Activated CD4-positive, alpha-beta memory T cell treated with anti-CD3 and anti-CD28 coated beads, Interleukin-2, amount 10 ng/mL, durations not matched to agents 7 days and 5 days (primary cell): ENCODE measurements around the gene MAP3K14. TPM values are rescaled to one million over a fixed set of nuclear protein-coding genes. Genes with fewer than 3 reads are reported as not detected.

Experiments
- CTCF ChIA-PET: fragments of 350-600 bp; sonication (Branson Sonifier 250); formaldehyde crosslinking; loops from one replicate; lab custom pipeline; 2021; ENCODE audit warnings: antibody characterized with exemption, inconsistent platforms; lab: Charles Lee
- POLR2A ChIA-PET: fragments of 350-600 bp; sonication (Branson Sonifier 250); formaldehyde crosslinking; loops from one replicate; lab custom pipeline; 2021; ENCODE audit warnings: antibody characterized with exemption; lab: Charles Lee
- DNase-seq: peaks from one replicate; pipeline ENCODE4 v3.0.0-alpha.2; 2020
- H3K27ac Mint-ChIP-seq: one replicate; pipeline ENCODE4 v1.8.0; 2021; ENCODE audit warnings: mild to moderate bottlenecking, mixed read lengths
- H3K27me3 Mint-ChIP-seq: one replicate; pipeline ENCODE4 v1.8.0; 2021; ENCODE audit warnings: mixed read lengths
- H3K36me3 Mint-ChIP-seq: one replicate; pipeline ENCODE4 v1.8.0; 2021; ENCODE audit warnings: low read depth, mixed read lengths
- H3K4me1 Mint-ChIP-seq: one replicate; pipeline ENCODE4 v1.8.0; 2021; ENCODE audit warnings: mixed read lengths
- H3K4me3 Mint-ChIP-seq: one replicate; pipeline ENCODE4 v1.8.0; 2021; ENCODE audit warnings: mild to moderate bottlenecking, mixed read lengths
- H3K9me3 Mint-ChIP-seq: one replicate; pipeline ENCODE4 v1.8.0; 2021; ENCODE audit warnings: mixed read lengths
- total RNA-seq, 2 experiments: library from RNA; stranded (reverse); gene quantifications; one replicate each; pipeline ENCODE4 v1.2.3, GENCODE V29; 2021

The MAP3K14 gene
- total RNA-seq, 2 experiments from 2014 or later, result 28.7 to 30.6 TPM

DNA sequence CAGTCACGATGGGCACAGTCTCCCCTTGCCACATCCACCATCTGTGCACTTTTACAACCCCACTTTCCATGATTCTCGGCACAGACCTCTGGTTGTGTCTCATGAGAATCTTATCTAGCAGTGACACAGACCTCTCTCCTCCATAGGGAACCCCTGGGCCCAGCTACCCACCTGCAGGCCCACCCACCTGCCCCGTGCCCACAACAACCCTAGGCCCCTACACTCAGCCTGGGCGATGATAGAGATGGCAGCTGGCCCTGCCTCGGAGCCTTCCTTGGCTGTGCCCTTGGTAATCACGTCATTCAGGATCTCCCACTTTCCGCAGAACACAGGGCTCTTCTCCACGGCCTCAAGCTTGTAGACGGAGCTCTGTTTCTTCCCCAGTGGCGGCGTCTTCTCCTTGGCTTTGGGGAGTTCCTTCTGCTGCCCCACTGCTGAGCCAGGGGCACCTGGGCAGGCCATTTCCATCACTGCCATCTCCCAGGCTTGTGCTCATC is 26.5 kb downstream of the MAP3K14 start:
- H3K4me1 Mint-ChIP-seq, result peaks cover 44% of the 10 kb centered on the region
- H3K36me3 Mint-ChIP-seq, result peaks cover 49% of the 10 kb centered on the region
- H3K9me3 Mint-ChIP-seq, result no peaks in the 10 kb centered on the region
- H3K27ac Mint-ChIP-seq, result peak overlapping the region; percentile 59
- no peak overlapping the region for H3K4me3 Mint-ChIP-seq
- POLR2A ChIA-PET, result interaction anchor here (1.0 to 2.0 kb wide), 3 partner anchors 22 to 91 kb away, joined by 3 to 7 read pairs (median 4); partner anchors contain the start of gene MAP3K14
- H3K27me3 Mint-ChIP-seq, result no peaks in the 10 kb centered on the region
- CTCF ChIA-PET, result interaction anchor here (4.0 kb wide), 1 partner anchor 13 kb away, joined by 24 read pairs; no protein-coding TSS in a partner anchor
- DNase-seq, result no peak

DNA sequence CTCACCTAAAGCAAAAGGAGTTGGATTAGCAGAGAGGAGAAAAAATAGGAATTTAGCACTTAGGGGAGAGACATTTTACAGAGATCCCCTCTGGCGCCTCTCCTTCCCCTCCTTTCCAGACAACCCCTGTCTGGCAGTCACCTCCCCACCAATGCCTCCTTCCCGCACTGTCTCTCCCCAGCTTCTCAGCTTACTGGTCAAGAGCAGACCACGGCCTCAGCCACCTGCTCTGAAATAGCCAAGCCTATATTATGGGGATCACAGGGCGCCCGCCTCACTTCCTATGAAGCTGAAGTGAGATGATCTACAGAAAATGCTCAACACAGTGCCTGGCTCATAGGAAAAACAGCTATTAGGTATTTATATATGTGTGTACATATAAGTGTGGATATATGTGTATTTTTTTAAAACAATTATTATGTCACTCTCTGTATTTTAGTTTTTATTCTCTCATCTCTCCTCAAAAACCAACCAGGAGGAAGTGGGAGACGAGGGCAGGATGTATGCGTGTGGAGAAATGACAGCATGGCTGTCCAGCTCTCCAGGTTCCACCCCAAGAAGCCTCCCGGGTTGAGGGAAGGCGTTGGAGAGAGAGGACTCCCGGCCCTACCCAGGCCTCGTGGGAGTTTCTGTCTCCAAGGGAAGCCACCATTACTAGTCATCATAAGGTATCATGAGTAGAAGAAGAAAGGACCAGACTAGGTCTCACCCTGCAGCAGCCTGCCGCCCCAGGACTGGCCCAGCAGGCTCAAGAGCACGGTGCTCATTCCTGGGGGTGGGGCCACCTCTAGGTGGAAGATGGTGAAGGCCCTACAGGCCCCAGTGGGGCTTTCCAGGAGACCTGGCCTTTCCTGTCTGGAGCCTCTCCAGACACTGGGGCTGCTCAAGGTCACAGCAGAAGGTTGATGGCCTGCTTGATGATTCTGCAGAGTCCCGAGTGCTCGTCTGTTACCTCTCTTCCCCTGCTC is 27.2 kb downstream of the MAP3K14 start:
- Mint-ChIP-seq H3K4me3 (no peak overlapping the region), H3K9me3 (no peaks in the 10 kb centered on the region), H3K4me1 (peaks cover 41% of the 10 kb centered on the region), H3K27me3 (no peaks in the 10 kb centered on the region), H3K27ac (peak overlapping the region; percentile 64), H3K36me3 (peaks cover 53% of the 10 kb centered on the region)
- no peak for DNase-seq
- ChIA-PET CTCF (interaction anchor here (0.9 to 4.0 kb wide), 3 partner anchors 12 to 28 kb away, joined by 3 to 24 read pairs (median 4); partner anchors contain the start of gene MAP3K14), POLR2A (interaction anchor here (1.0 to 2.0 kb wide), 4 partner anchors 23 to 92 kb away, joined by 3 to 7 read pairs (median 4); partner anchors contain the start of gene MAP3K14)

DNA sequence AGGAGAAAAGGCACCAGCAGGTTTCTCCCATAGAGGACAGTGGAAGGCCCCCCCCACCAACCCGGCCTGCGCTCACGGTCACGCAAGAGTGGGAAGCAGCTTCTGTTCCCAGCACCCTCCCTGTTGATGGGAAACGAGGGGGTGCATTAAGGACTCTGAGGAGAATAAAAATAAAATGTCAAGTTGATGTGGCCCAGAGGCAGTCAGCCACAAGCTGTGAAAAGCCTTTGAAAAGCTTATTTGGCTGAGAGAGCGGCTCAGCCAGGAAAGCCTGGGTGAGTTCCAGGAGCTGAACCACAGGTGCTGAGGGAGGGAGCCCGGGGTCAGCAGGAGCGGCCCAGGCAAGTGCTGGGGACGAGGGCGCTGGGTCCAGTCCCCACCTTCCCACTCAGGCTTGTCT is 28.0 kb downstream of the MAP3K14 start:
- CTCF ChIA-PET, result interaction anchor here (0.9 to 4.0 kb wide), 4 partner anchors 11 to 96 kb away, joined by 3 to 24 read pairs (median 4); partner anchors contain the start of gene MAP3K14
- Mint-ChIP-seq H3K36me3 (peaks cover 55% of the 10 kb centered on the region), H3K9me3 (no peaks in the 10 kb centered on the region), H3K4me1 (peaks cover 36% of the 10 kb centered on the region), H3K27me3 (no peaks in the 10 kb centered on the region), H3K4me3 (no peak overlapping the region), H3K27ac (no peak overlapping the region)
- DNase-seq, result no peak
- POLR2A ChIA-PET, result interaction anchor here (1.4 to 2.0 kb wide), 3 partner anchors 24 to 32 kb away, joined by 4 to 7 read pairs (median 5); partner anchors contain the start of gene MAP3K14

DNA sequence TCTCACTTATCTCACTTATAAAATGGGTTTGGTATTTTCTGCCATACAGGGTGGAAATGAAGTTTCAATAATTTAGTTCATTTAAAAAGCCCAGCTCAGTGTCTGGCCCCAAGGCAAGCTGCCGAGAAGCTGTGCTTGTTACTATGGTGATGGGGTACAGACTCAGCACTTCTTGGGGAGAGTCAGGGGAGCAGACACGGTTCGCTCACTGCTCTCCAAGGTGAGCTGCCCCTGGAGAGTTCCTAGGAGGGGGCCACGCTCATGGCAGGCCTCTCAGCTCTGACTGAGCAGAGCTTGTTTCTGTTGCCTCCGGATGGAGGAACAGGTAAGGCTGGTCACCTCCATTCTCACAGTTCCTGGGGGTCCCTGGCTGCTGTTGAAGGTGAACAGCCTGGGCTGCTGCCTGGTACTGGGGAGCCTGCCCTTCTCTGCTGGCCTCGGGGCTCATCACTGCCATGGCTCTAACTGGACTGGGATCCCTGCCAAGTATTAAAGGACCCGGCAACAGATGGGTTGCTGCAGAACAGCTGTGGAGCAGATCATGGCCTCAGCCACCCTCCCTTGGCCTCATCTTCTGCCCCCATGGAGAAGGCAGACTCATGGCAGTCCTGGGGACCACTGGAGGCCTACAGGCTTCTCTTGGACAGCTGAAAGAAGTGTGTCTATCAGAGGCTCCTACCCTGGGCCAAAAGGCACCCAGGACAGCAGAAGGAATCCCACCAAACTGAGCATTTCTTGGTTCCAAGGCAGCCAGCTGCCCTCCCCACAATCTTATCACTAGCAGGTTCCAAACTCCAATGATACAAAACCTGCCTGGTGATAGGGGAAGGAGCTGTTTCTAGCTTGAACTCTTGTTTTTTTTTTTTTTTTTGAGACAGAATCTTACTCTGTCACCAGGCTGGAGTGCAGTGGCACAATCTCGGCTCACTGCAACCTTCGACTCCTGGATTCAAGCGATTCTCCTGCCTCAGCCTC is 29.0 kb downstream of the MAP3K14 start:
- CTCF ChIA-PET, result interaction anchor here (1.0 to 4.0 kb wide), 4 partner anchors 10 to 97 kb away, joined by 3 to 24 read pairs (median 4); no protein-coding TSS in a partner anchor
- no peaks in the 10 kb centered on the region for H3K9me3 Mint-ChIP-seq
- no peak overlapping the region for H3K27ac Mint-ChIP-seq
- peaks cover 26% of the 10 kb centered on the region for H3K4me1 Mint-ChIP-seq
- H3K27me3 Mint-ChIP-seq, result no peaks in the 10 kb centered on the region
- H3K36me3 Mint-ChIP-seq, result peaks cover 64% of the 10 kb centered on the region
- no peak for DNase-seq
- H3K4me3 Mint-ChIP-seq, result no peak overlapping the region
- POLR2A ChIA-PET, result interaction anchor here (0.9 to 2.3 kb wide), 4 partner anchors 23 to 33 kb away, joined by 5 to 7 read pairs (median 6); partner anchors contain the start of gene MAP3K14

DNA sequence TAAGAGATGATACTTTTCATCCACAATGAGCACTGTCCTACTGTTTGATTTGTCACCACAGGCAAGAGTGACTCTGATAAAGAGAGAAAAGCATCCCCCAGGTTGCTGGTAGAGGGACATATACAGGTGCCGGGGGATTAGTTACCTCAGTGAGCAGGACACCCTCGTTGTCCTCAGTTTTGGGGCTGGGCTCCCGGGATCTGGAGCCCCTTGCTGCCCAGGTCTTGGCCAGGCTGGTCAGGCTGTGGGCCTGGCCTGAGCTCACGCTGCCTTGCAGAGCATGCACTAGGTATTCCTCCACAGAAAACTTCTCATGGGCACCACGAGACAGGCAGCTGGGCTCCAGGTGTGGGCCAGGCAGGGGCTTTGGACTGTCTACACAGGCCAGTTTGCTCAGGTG is 30.5 kb downstream of the MAP3K14 start:
- DNase-seq, result no peak
- ChIA-PET POLR2A (interaction anchor here (1.1 to 4.0 kb wide), 6 partner anchors 13 to 31 kb away, joined by 3 to 16 read pairs (median 4); partner anchors contain the start of gene MAP3K14), CTCF (interaction anchor here (1.3 to 4.0 kb wide), 3 partner anchors 9 to 30 kb away, joined by 4 to 24 read pairs (median 6); no protein-coding TSS in a partner anchor)
- peaks cover 67% of the 10 kb centered on the region for H3K36me3 Mint-ChIP-seq
- H3K27ac Mint-ChIP-seq, result no peak overlapping the region
- H3K9me3 Mint-ChIP-seq, result no peaks in the 10 kb centered on the region
- H3K4me3 Mint-ChIP-seq, result no peak overlapping the region
- peaks cover 19% of the 10 kb centered on the region for H3K4me1 Mint-ChIP-seq
- no peaks in the 10 kb centered on the region for H3K27me3 Mint-ChIP-seq

DNA sequence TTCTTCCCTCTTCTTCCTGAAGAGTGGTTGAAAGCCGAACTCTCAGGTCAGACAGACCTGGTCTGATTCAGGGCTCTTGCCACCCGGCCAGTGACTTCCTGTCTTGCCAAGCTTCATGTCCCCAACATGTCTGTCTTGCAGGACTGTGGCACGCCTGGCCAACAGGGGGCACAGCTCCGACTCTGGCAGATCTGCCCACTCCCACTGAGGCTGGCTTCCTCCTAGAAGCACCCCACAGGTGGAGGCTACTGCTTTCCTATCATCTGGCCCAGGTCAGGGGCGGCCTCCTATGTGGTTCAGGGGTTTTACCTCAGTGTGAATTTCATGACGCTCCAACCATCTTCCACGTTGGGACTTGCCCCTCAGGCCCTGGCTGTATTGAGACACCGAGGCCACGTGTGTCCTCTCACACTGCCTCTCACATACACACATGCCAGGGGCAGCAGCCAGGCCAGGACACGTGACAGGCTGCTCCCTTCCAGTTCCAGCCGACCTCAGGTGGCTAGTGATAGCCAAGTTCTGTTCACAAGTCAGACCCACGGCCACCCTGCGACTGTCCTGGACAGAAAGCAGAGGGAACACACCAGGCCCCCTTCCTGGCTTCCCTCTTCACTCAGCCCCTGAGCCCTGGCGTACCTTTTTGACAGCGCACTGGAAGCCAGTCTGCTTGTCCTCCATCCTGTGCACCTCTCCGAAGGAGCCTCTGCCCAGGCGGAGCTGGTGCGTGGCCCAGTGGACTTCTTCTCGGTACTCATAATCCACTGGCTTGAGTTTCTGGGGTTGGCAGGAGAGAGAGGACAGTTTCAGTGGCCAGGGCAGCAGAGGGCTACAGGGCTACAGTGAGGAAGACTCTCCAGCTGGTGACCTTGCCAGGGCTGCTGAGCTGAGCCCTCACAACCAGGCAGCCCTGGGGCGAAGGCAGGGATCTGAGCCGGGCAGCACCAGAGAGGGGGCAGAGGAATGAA is 32.4 kb downstream of the MAP3K14 start:
- no peaks in the 10 kb centered on the region for H3K9me3 Mint-ChIP-seq
- POLR2A ChIA-PET, result interaction anchor here (1.1 to 4.0 kb wide), 5 partner anchors 27 to 108 kb away, joined by 3 to 16 read pairs (median 3); partner anchors contain the start of gene MAP3K14
- DNase-seq, result peak; percentile 50
- peaks cover 59% of the 10 kb centered on the region for H3K36me3 Mint-ChIP-seq
- H3K27me3 Mint-ChIP-seq, result no peaks in the 10 kb centered on the region
- peaks cover 10% of the 10 kb centered on the region for H3K4me1 Mint-ChIP-seq
- H3K27ac Mint-ChIP-seq, result peak overlapping the region; percentile 68
- no peak overlapping the region for H3K4me3 Mint-ChIP-seq
- CTCF ChIA-PET, result interaction anchor here (0.7 to 1.7 kb wide), 7 partner anchors 7 to 101 kb away, joined by 3 to 9 read pairs (median 4); no protein-coding TSS in a partner anchor

DNA sequence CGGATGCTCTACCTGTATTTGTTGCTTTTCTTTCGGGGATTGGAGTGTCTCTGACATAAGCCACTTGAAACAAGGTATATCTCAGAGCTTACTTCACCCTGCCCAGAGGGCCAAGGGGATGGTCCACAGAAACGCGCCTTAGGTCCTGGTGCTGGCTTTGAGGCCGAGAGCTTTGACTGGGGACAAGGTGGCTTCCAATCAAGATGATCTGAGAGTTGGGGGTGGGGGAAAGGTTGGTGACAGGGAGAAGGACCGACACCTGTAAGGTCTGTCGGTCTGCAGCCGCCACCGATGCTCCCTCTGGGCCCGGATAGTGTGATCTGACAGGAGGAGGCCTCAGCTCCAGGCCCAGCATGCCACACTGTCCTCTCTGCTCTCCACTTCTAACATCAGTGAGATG is 33.1 kb downstream of the MAP3K14 start:
- Mint-ChIP-seq H3K36me3 (peaks cover 57% of the 10 kb centered on the region), H3K9me3 (no peaks in the 10 kb centered on the region)
- DNase-seq, result no peak

DNA sequence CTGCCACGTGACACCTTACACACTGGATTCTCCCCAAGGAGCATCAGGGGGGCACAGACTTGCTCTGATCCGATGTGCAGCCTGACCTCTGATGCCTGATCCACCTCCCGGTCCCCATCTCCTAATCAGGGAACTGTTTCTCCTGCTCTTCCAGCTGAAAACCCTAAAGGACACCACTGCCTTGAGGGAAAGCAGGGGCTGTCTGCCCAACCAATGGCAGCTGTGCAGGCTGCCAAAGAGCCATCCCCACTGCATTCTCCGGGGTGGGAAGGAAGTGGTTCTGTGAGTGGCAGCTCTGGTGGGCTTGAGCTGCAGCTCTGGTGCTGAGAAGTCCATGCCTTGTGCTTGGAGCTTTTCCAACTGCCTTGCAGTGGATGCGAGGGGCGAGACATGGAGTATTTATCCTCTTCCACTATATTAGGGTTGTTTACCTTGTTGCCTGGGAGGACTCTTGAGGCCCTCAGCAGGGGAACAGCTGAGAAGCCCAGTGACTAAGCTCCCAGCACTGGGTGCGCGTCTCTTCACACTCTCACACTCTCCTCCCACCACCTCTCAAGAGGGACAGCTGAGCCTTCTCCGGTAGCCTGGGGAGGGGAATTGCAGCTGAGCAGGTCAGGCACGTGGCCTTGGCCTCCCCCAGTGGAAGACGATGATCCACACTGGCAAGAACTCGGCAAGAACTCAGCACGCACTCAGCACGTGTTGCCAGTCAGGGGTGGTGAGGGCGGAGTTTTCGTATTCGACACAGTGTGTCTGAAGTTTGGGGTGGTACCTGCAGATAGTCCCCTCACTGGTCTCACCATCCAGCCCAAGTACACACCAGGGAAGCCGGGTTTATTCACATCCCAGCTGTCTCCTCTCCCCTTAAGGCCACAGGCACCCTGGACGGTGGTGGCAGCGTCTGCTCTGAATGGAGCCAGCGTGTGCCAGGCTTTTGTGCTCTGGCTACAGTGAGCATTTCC is 33.9 kb downstream of the MAP3K14 start:
- DNase-seq, result no peak
- Mint-ChIP-seq H3K4me1 (peaks cover 13% of the 10 kb centered on the region), H3K36me3 (peaks cover 55% of the 10 kb centered on the region), H3K9me3 (no peaks in the 10 kb centered on the region), H3K27ac (peak overlapping the region; percentile 21), H3K27me3 (no peaks in the 10 kb centered on the region), H3K4me3 (no peak overlapping the region)
- ChIA-PET CTCF (interaction anchor here (0.6 to 1.6 kb wide), 6 partner anchors 19 to 99 kb away, joined by 3 to 5 read pairs (median 4); partner anchors contain the start of gene MAP3K14), POLR2A (interaction anchor here (1.2 to 4.0 kb wide), 3 partner anchors 29 to 110 kb away, joined by 3 to 16 read pairs (median 4); partner anchors contain the start of gene MAP3K14)

More for the DNA sequence above, 33.1 kb downstream of the MAP3K14 start:
- Mint-ChIP-seq H3K27ac (peak overlapping the region; percentile 68), H3K4me1 (peaks cover 13% of the 10 kb centered on the region), H3K27me3 (no peaks in the 10 kb centered on the region), H3K4me3 (no peak overlapping the region)
- POLR2A ChIA-PET, result interaction anchor here (1.1 to 4.0 kb wide), 3 partner anchors 28 to 109 kb away, joined by 3 to 16 read pairs (median 3); partner anchors contain the start of gene MAP3K14
- CTCF ChIA-PET, result interaction anchor here (0.6 to 1.7 kb wide), 5 partner anchors 18 to 102 kb away, joined by 3 to 9 read pairs (median 4); no protein-coding TSS in a partner anchor

DNA sequence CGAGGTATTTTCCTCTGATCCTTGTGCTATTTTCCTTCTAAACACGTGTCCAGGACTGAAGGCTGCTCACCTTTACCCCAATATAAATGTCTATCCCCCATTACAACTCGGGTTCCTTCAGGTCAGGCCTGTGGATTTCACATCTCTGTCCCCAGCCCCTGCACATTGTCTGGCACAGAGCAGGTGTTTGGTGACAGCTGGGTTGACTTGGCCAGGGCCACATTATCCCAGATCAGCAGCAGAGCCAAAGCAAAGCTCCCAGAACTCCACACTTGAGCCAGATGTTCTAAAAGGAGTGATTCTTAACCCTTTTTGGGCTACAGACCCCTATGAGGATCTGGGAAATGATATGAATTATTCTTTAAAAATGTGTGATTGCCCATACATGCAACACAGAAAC is 36.9 kb downstream of the MAP3K14 start:
- H3K27ac Mint-ChIP-seq, result no peak overlapping the region
- peaks cover 21% of the 10 kb centered on the region for H3K4me1 Mint-ChIP-seq
- ChIA-PET POLR2A (interaction anchor here (1.0 kb wide), 1 partner anchor 37 kb away, joined by 3 read pairs; the partner anchor contains the start of gene MAP3K14), CTCF (no interaction called here)
- no peak overlapping the region for H3K4me3 Mint-ChIP-seq
- no peaks in the 10 kb centered on the region for H3K9me3 Mint-ChIP-seq
- DNase-seq, result no peak
- H3K36me3 Mint-ChIP-seq, result peaks cover 37% of the 10 kb centered on the region
- no peaks in the 10 kb centered on the region for H3K27me3 Mint-ChIP-seq
